Liver (tissue), 9 donors: ENCODE measurements around the gene ATP10D. TPM values are rescaled to one million over a fixed set of nuclear protein-coding genes. Genes with fewer than 3 reads are reported as not detected.
A peak's percentile ranks its signal among the peaks of the same experiment; 100 is the strongest.

ENCODE experiments used
- DNase-seq: peaks from one replicate; pipeline ENCODE4 v3.0.0-alpha.2; 2017; ENCODE audit warnings: low spot score
- H3K27ac ChIP-seq, 2 donors: one replicate each; pipeline ENCODE4 v1.7.0; 2013; ENCODE audit warnings: inconsistent platforms in 2 of 2, low read length in 2 of 2, control low read depth in 1 of 2, low read depth in 1 of 2, mild to moderate bottlenecking in 1 of 2
- H3K27me3 ChIP-seq, 4 donors: one replicate each; pipeline versions ENCODE4 v1.6.1 to v1.7.0; 2013; ENCODE audit warnings: low read length in 3 of 4, inconsistent platforms in 1 of 4, mild to moderate bottlenecking in 1 of 4, moderate library complexity in 1 of 4; ENCODE audit not compliant: control insufficient read depth in 4 of 4, insufficient read depth in 4 of 4
- H3K36me3 ChIP-seq, 4 donors: one replicate each; pipeline versions ENCODE4 v1.6.1 to v1.7.0; 2013; ENCODE audit warnings: low read length in 3 of 4, mild to moderate bottlenecking in 3 of 4, low read depth in 1 of 4, moderate library complexity in 1 of 4; ENCODE audit not compliant: control insufficient read depth in 4 of 4, insufficient read depth in 3 of 4
- H3K4me1 ChIP-seq, 4 donors: one replicate each; pipeline versions ENCODE4 v1.6.1 to v1.7.0; 2013; ENCODE audit warnings: low read length in 3 of 4, mild to moderate bottlenecking in 3 of 4, moderate library complexity in 1 of 4; ENCODE audit not compliant: control insufficient read depth in 4 of 4, insufficient read depth in 4 of 4
- H3K4me3 ChIP-seq, 3 donors: one replicate each; pipeline versions ENCODE4 v1.6.1 to v1.7.0; 2013; ENCODE audit warnings: low read length in 3 of 3, control low read depth in 1 of 3, low read depth in 1 of 3, mild to moderate bottlenecking in 1 of 3
- H3K9ac ChIP-seq, 2 donors: one replicate each; pipeline ENCODE4 v1.7.0; 2013; ENCODE audit warnings: low read length in 2 of 2, mild to moderate bottlenecking in 2 of 2, moderate library complexity in 2 of 2, control low read depth in 1 of 2, low read depth in 1 of 2
- H3K9me3 ChIP-seq, 4 donors: one replicate each; pipeline versions ENCODE4 v1.6.1 to v1.7.0; 2013; ENCODE audit warnings: low read length in 3 of 4; ENCODE audit not compliant: control insufficient read depth in 4 of 4
- ATF3 ChIP-seq: IDR thresholded peaks from 2 replicates; pipeline ENCODE4 v1.6.1; 2016; ENCODE audit warnings: antibody characterized with exemption
- EGR1 ChIP-seq, 2 donors: IDR thresholded peaks; 2 replicates each; pipeline ENCODE4 v1.6.1; 2016 to 2018; ENCODE audit warnings: antibody characterized with exemption in 2 of 2, low read depth in 2 of 2
- FOXA1 ChIP-seq: IDR thresholded peaks from 2 replicates; pipeline ENCODE4 v1.6.1; 2016; ENCODE audit warnings: antibody characterized with exemption
- FOXA2 ChIP-seq: IDR thresholded peaks from 2 replicates; pipeline ENCODE4 v1.6.1; 2016; ENCODE audit warnings: antibody characterized with exemption
- HNF4G ChIP-seq: IDR thresholded peaks from 2 replicates; pipeline ENCODE4 v1.6.1; 2016; ENCODE audit warnings: antibody characterized with exemption
- JUND ChIP-seq, 2 donors: IDR thresholded peaks; 2 replicates each; pipeline ENCODE4 v1.6.1; 2016; ENCODE audit warnings: antibody characterized with exemption in 2 of 2
- MAX ChIP-seq: IDR thresholded peaks from 2 replicates; pipeline ENCODE4 v1.6.1; 2016; ENCODE audit warnings: antibody characterized with exemption
- NR2F2 ChIP-seq: IDR thresholded peaks from 2 replicates; pipeline ENCODE4 v1.6.1; 2016; ENCODE audit warnings: antibody characterized with exemption
- RAD21 ChIP-seq, 2 donors: IDR thresholded peaks; 2 replicates each; pipeline ENCODE4 v1.6.1; 2016; ENCODE audit warnings: antibody characterized with exemption in 2 of 2, mild to moderate bottlenecking in 2 of 2
- RXRA ChIP-seq, 2 donors: IDR thresholded peaks; 2 replicates each; pipeline ENCODE4 v1.6.1; 2017 to 2018; ENCODE audit warnings: antibody characterized with exemption in 2 of 2, mild to moderate bottlenecking in 1 of 2
- SP1 ChIP-seq: IDR thresholded peaks from 2 replicates; pipeline ENCODE4 v1.6.1; 2018; ENCODE audit warnings: antibody characterized with exemption, mild to moderate bottlenecking
- TAF1 ChIP-seq: conservative IDR thresholded peaks from 2 replicates; pipeline ENCODE4 v1.6.1; 2016; ENCODE audit warnings: antibody characterized with exemption, mild to moderate bottlenecking
- YY1 ChIP-seq: IDR thresholded peaks from 2 replicates; pipeline ENCODE4 v1.6.1; 2016; ENCODE audit warnings: antibody characterized with exemption, mild to moderate bottlenecking
- WGBS: extraction: QIAGEN DNeasy Blood & Tissue Kit; methylation state at CpG from one replicate; pipeline ENCODE4 v1.1.7; 2013; 5-methylcytosine and 5-hydroxymethylcytosine counted together
- polyA plus RNA-seq, 2 donors: library from polyadenylated mRNA; stranded (reverse) in 1 of 2; unstranded in 1 of 2; fragments of 200-250 nt in 1 of 2; fragments of >200 nt in 1 of 2; fragmentation: Nextera tagmentation in 1 of 2; extraction: Ambion mirVana in 1 of 2; gene quantifications; one replicate each; pipeline versions ENCODE4 v1.2.1 to v1.2.3, GENCODE V29; 2013 to 2015
- total RNA-seq, 2 donors: library from RNA; depleted of rRNA; stranded (reverse); fragments of >200 nt; gene quantifications; one replicate each; pipeline ENCODE4 v1.2.3, GENCODE V29; 2014
- TF ChIP-seq, protein P1 (sequence below): IDR thresholded peaks from 2 replicates; pipeline ENCODE4 v1.6.1; 2016; ENCODE audit warnings: antibody characterized with exemption, mild to moderate bottlenecking
- TF ChIP-seq, protein P2 (sequence below): IDR thresholded peaks from 2 replicates; pipeline ENCODE4 v1.6.1; 2016; ENCODE audit warnings: antibody characterized with exemption
- TF ChIP-seq, protein P3 (sequence below): fragments of 150-350 bp; IDR thresholded peaks from 2 replicates; pipeline ENCODE4 v1.5.1; 2017; ENCODE audit warnings: improper control_type of control experiment, low read depth, low read length; ENCODE audit not compliant: missing input control
- donor health status: healthy.
- donor health status: healthy.
- donor health status: healthy.
- donor health status: healthy.
- donor health status: healthy.

ATP10D gene
- total and polyA plus RNA-seq, 4 donors = 4.3 to 13.6 (median 7.4) TPM

- H3K27me3 ChIP-seq = no peaks in the 10 kb centered on the region
- no peak overlapping the region for H3K4me3 ChIP-seq
- peak; percentile 44 for TF ChIP-seq NR2F2
- TF ChIP-seq HNF4G = no peak
- H3K27ac ChIP-seq = no peak overlapping the region
- H3K9me3 ChIP-seq = no peaks in the 10 kb centered on the region
- H3K9ac ChIP-seq = no peak overlapping the region
- WGBS = 90% methylated on average over 1 of the region's 1 CpG
- H3K4me1 ChIP-seq = peaks cover 0 to 7% (median 3%) of the 10 kb centered on the region in 4 donors
- no peak for DNase-seq
- peaks cover 0 to 4% (median 3%) of the 10 kb centered on the region in 4 donors for H3K36me3 ChIP-seq
Observed at GRCh38 chr4:47513461-47513860, 28.4 kb downstream of the ATP10D start.

GRCh38 chr4:47519239-47519883 lies 34.3 kb downstream of the ATP10D start:
- Histone ChIP-seq H3K27me3 (no peaks in the 10 kb centered on the region), H3K27ac (no peak overlapping the region), H3K36me3 (peaks cover 0 to 7% (median 2%) of the 10 kb centered on the region in 4 donors), H3K4me1 (peaks cover 0 to 2% (median 0%) of the 10 kb centered on the region in 4 donors), H3K4me3 (no peak overlapping the region), H3K9me3 (no peaks in the 10 kb centered on the region), H3K9ac (no peak overlapping the region)
- TF ChIP-seq ATF3 (no peak), NR2F2 (no peak), EGR1 (IDR thresholded peaks at IDR 0.05; ENCODE audit: low read depth in 2 of 2) (no peak), RXRA (IDR thresholded peaks at IDR 0.05) (no peak), RAD21 (IDR thresholded peaks at IDR 0.05) (no peak), FOXA1 (no peak), FOXA2 (no peak), SP1 (no peak), JUND (IDR thresholded peaks at IDR 0.05) (no peak), TAF1 (no peak), HNF4G (no peak), MAX (no peak), YY1 (no peak)
- TF ChIP-seq, protein P1, sequence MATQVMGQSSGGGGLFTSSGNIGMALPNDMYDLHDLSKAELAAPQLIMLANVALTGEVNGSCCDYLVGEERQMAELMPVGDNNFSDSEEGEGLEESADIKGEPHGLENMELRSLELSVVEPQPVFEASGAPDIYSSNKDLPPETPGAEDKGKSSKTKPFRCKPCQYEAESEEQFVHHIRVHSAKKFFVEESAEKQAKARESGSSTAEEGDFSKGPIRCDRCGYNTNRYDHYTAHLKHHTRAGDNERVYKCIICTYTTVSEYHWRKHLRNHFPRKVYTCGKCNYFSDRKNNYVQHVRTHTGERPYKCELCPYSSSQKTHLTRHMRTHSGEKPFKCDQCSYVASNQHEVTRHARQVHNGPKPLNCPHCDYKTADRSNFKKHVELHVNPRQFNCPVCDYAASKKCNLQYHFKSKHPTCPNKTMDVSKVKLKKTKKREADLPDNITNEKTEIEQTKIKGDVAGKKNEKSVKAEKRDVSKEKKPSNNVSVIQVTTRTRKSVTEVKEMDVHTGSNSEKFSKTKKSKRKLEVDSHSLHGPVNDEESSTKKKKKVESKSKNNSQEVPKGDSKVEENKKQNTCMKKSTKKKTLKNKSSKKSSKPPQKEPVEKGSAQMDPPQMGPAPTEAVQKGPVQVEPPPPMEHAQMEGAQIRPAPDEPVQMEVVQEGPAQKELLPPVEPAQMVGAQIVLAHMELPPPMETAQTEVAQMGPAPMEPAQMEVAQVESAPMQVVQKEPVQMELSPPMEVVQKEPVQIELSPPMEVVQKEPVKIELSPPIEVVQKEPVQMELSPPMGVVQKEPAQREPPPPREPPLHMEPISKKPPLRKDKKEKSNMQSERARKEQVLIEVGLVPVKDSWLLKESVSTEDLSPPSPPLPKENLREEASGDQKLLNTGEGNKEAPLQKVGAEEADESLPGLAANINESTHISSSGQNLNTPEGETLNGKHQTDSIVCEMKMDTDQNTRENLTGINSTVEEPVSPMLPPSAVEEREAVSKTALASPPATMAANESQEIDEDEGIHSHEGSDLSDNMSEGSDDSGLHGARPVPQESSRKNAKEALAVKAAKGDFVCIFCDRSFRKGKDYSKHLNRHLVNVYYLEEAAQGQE = no peak
- TF ChIP-seq, protein P2, sequence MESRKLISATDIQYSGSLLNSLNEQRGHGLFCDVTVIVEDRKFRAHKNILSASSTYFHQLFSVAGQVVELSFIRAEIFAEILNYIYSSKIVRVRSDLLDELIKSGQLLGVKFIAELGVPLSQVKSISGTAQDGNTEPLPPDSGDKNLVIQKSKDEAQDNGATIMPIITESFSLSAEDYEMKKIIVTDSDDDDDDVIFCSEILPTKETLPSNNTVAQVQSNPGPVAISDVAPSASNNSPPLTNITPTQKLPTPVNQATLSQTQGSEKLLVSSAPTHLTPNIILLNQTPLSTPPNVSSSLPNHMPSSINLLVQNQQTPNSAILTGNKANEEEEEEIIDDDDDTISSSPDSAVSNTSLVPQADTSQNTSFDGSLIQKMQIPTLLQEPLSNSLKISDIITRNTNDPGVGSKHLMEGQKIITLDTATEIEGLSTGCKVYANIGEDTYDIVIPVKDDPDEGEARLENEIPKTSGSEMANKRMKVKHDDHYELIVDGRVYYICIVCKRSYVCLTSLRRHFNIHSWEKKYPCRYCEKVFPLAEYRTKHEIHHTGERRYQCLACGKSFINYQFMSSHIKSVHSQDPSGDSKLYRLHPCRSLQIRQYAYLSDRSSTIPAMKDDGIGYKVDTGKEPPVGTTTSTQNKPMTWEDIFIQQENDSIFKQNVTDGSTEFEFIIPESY = no peak
- TF ChIP-seq, protein P3, sequence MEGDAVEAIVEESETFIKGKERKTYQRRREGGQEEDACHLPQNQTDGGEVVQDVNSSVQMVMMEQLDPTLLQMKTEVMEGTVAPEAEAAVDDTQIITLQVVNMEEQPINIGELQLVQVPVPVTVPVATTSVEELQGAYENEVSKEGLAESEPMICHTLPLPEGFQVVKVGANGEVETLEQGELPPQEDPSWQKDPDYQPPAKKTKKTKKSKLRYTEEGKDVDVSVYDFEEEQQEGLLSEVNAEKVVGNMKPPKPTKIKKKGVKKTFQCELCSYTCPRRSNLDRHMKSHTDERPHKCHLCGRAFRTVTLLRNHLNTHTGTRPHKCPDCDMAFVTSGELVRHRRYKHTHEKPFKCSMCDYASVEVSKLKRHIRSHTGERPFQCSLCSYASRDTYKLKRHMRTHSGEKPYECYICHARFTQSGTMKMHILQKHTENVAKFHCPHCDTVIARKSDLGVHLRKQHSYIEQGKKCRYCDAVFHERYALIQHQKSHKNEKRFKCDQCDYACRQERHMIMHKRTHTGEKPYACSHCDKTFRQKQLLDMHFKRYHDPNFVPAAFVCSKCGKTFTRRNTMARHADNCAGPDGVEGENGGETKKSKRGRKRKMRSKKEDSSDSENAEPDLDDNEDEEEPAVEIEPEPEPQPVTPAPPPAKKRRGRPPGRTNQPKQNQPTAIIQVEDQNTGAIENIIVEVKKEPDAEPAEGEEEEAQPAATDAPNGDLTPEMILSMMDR = no peak
- WGBS = 76% methylated on average over 3 of the region's 3 CpGs
- DNase-seq = no peak
